Fibroblast of peridontal ligament (primary cell): ENCODE results near the gene ACP4.

ENCODE experiments used
- DNase-seq: peaks from one replicate; pipeline ENCODE4 v3.0.0-alpha.2; 2010; ENCODE audit errors: extremely low read depth

Gene ACP4

GRCh38 chr19:50823389-50824042, 33.3 kb downstream of the ACP4 start, which contains the start of gene KLK1:
TSS of gene KLK1 (minus strand) at chr19:50823787. CDS start at chr19:50823748, 39 bp downstream.
- no peak for DNase-seq

- no peak for DNase-seq
Observed at GRCh38 chr19:50826492-50827240, 36.5 kb downstream of the ACP4 start.

- no peak for DNase-seq
Observed at GRCh38 chr19:50827476-50827875, 37.3 kb downstream of the ACP4 start.

- DNase-seq = no peak
Observed at GRCh38 chr19:50829801-50830200, 39.6 kb downstream of the ACP4 start.

GRCh38 chr19:50830266-50831025, 40.2 kb downstream of the ACP4 start:
- no peak for DNase-seq

- DNase-seq = no peak
Observed at GRCh38 chr19:50831026-50831396, 40.8 kb downstream of the ACP4 start.

- DNase-seq = no peak
Observed at GRCh38 chr19:50832666-50833065, 42.5 kb downstream of the ACP4 start.

- DNase-seq = no peak
Observed at GRCh38 chr19:50833117-50833801, 43.0 kb downstream of the ACP4 start, which contains the start of gene KLK15. TSS of gene KLK15 (minus strand) at chr19:50833574. CDS start at chr19:50831492, 2,082 bp downstream.

GRCh38 chr19:50833802-50834167, 43.6 kb downstream of the ACP4 start:
- no peak for DNase-seq

- DNase-seq = no peak
Observed at GRCh38 chr19:50835103-50835784, 45.0 kb downstream of the ACP4 start.

- DNase-seq = peak; percentile 6
Observed at GRCh38 chr19:50835785-50836542, 45.7 kb downstream of the ACP4 start.

- no peak for DNase-seq
Observed at GRCh38 chr19:50836543-50837195, 46.5 kb downstream of the ACP4 start.

GRCh38 chr19:50837300-50837699, 47.1 kb downstream of the ACP4 start:
- DNase-seq = no peak

GRCh38 chr19:50838239-50838638, 48.0 kb downstream of the ACP4 start:
- DNase-seq = no peak

- DNase-seq = no peak
Observed at GRCh38 chr19:50839712-50840655, 49.8 kb downstream of the ACP4 start.

- DNase-seq = no peak
Observed at GRCh38 chr19:50842130-50842529, 51.9 kb downstream of the ACP4 start.

- no peak for DNase-seq
Observed at GRCh38 chr19:50843205-50843604, 53.0 kb downstream of the ACP4 start.

- DNase-seq = no peak
Observed at GRCh38 chr19:50843701-50844221, 53.5 kb downstream of the ACP4 start.
